Lung (tissue), 12 donors: Measurements from ENCODE around the gene CDH16. TPM values are rescaled to one million over a fixed set of nuclear protein-coding genes. Genes with fewer than 3 reads are reported as not detected.

Experiments used
- ATAC-seq: fragments of 200-7000 bp; cut with Tn5 transposase; one replicate; pipeline ENCODE4 v1.9.1; 2020; ENCODE audit warnings: moderate number of reproducible peaks; ENCODE audit not compliant: insufficient read depth, low FRiP score
- DNase-seq, 3 donors: peaks; one replicate each; pipeline ENCODE4 v3.0.0-alpha.2; 2013 to 2017
- H3K27ac ChIP-seq, 2 donors: one replicate each; pipeline ENCODE4 v1.5.1; 2013; ENCODE audit warnings: mild to moderate bottlenecking in 2 of 2, moderate library complexity in 2 of 2, control low read depth in 1 of 2, inconsistent platforms in 1 of 2, low read depth in 1 of 2, low read length in 1 of 2
- H3K27me3 ChIP-seq, 3 donors: one replicate each; pipeline ENCODE4 v1.5.1; 2013; ENCODE audit warnings: low read length in 2 of 3; ENCODE audit not compliant: control insufficient read depth in 3 of 3, insufficient read depth in 3 of 3
- H3K36me3 ChIP-seq, 4 donors: one replicate each; pipeline ENCODE4 v1.5.1; 2013; ENCODE audit warnings: low read length in 4 of 4, mild to moderate bottlenecking in 1 of 4, moderate library complexity in 1 of 4; ENCODE audit not compliant: control insufficient read depth in 4 of 4, insufficient read depth in 4 of 4
- H3K4me1 ChIP-seq, 5 donors: one replicate each; pipeline ENCODE4 v1.5.1; 2013; ENCODE audit warnings: low read length in 5 of 5, mild to moderate bottlenecking in 2 of 5, moderate library complexity in 1 of 5; ENCODE audit not compliant: control insufficient read depth in 5 of 5, insufficient read depth in 5 of 5
- H3K4me3 ChIP-seq: one replicate; pipeline ENCODE4 v1.5.1; 2013; ENCODE audit warnings: mild to moderate bottlenecking, control low read depth, moderate library complexity
- H3K9ac ChIP-seq, 2 donors: one replicate each; pipeline ENCODE4 v1.5.1; 2013; ENCODE audit warnings: low read length in 2 of 2, control low read depth in 1 of 2; ENCODE audit not compliant: insufficient read depth in 1 of 2
- H3K9me3 ChIP-seq, 4 donors: one replicate each; pipeline ENCODE4 v1.5.1; 2013; ENCODE audit warnings: low read length in 3 of 4, mild to moderate bottlenecking in 1 of 4, moderate library complexity in 1 of 4; ENCODE audit not compliant: control insufficient read depth in 4 of 4, insufficient read depth in 3 of 4
- CTCF ChIP-seq: IDR thresholded peaks from 2 replicates; pipeline ENCODE4 v1.5.1; 2012; ENCODE audit warnings: mild to moderate bottlenecking; ENCODE audit errors: control extremely low read depth, extremely low read depth
- WGBS, 2 donors: extraction: QIAGEN DNeasy Blood & Tissue Kit; methylation state at CpG; one replicate each; pipeline ENCODE4 v1.1.7; 2013; 5-methylcytosine and 5-hydroxymethylcytosine counted together
- polyA plus RNA-seq, 2 donors: library from polyadenylated mRNA; stranded (reverse); fragments of 200-250 nt; gene quantifications; one replicate each; pipeline ENCODE4 v1.2.1, GENCODE V29; 2013
- total RNA-seq, 2 donors: library from RNA; depleted of rRNA in 1 of 2; stranded (reverse); fragments of >200 nt in 1 of 2; gene quantifications; one replicate each; pipeline ENCODE4 v1.2.1, GENCODE V29; 2014 to 2021
- donor health status: control.
- donor health status: control.
- donor health status: Bipolar disorder and iron deficiency.
- donor health status: healthy.
- donor health status: DM: yes; HTN: yes; CAD: no.

Gene CDH16
- total and polyA plus RNA-seq, 4 donors, result 0.25 to 1.7 (median 0.64) TPM; not detected in 1

GRCh38 chr16:66937725-66938337 is 19.1 kb upstream of the CDH16 start:
- Histone ChIP-seq H3K9me3 (no peaks in the 10 kb centered on the region), H3K27me3 (no peaks in the 10 kb centered on the region), H3K36me3 (peaks cover 22 to 39% (median 35%) of the 10 kb centered on the region in 4 donors), H3K9ac (no peak overlapping the region), H3K4me1 (peaks cover 7 to 25% (median 16%) of the 10 kb centered on the region in 5 donors), H3K27ac (no peak overlapping the region), H3K4me3 (no peak overlapping the region)
- no peak for DNase-seq
- no peak for ATAC-seq
- no peak for TF ChIP-seq CTCF
- WGBS, 2 donors, result 85 to 88% methylated on average over 10 of the region's 10 CpGs

GRCh38 chr16:66936889-66937554 is 18.3 kb upstream of the CDH16 start:
- Histone ChIP-seq H3K27ac (peak overlapping the region in 1 of 2 donors; percentile 51), H3K4me3 (no peak overlapping the region), H3K9ac (peak overlapping the region in 1 of 2 donors; percentile 5), H3K4me1 (peaks cover 7 to 28% (median 16%) of the 10 kb centered on the region in 5 donors), H3K9me3 (no peaks in the 10 kb centered on the region), H3K36me3 (peaks cover 26 to 36% (median 30%) of the 10 kb centered on the region in 4 donors), H3K27me3 (no peaks in the 10 kb centered on the region)
- TF ChIP-seq CTCF, result no peak
- ATAC-seq (no peak), DNase-seq (no peak)
- WGBS, 2 donors, result 92 to 95% methylated on average over 4 of the region's 4 CpGs

GRCh38 chr16:66936462-66936861 is 17.8 kb upstream of the CDH16 start:
- H3K4me1 ChIP-seq, result peaks cover 7 to 28% (median 16%) of the 10 kb centered on the region in 5 donors
- no peak overlapping the region for H3K4me3 ChIP-seq
- no peaks in the 10 kb centered on the region for H3K9me3 ChIP-seq
- ATAC-seq (no peak), DNase-seq (no peak)
- H3K27ac ChIP-seq, result peak overlapping the region in 1 of 2 donors; percentile 53
- peaks cover 22 to 32% (median 28%) of the 10 kb centered on the region in 4 donors for H3K36me3 ChIP-seq
- TF ChIP-seq CTCF, result no peak
- no peaks in the 10 kb centered on the region for H3K27me3 ChIP-seq
- H3K9ac ChIP-seq, result peak overlapping the region in 1 of 2 donors; percentile 5
- WGBS, 2 donors, result 86 to 93% methylated on average over 6 of the region's 6 CpGs
